AG04450 (cell line): ENCODE results near the gene MACF1. TPM values are rescaled to one million over a fixed set of nuclear protein-coding genes. Genes with fewer than 3 reads are reported as not detected.

Source experiments
- CTCF ChIA-PET: fragments of 300-600, 350-600 bp; formaldehyde crosslinking; extraction: SDS; loops from one replicate; lab custom pipeline; 2022; ENCODE audit warnings: antibody characterized with exemption, inconsistent platforms; lab: Charles Lee
- POLR2A ChIA-PET: fragments of 350-600 bp; formaldehyde crosslinking; extraction: SDS; loops from one replicate; lab custom pipeline; 2021; ENCODE audit warnings: antibody characterized with exemption, inconsistent platforms; lab: Yijun Ruan, JAX
- DNase-seq: peaks from one replicate; pipeline ENCODE4 v3.0.0-alpha.2; 2011; ENCODE audit warnings: low read depth, low spot score
- H3K27ac ChIP-seq: one replicate; pipeline ENCODE4 v1.5.1; 2012; ENCODE audit warnings: low read depth, low read length, control low read depth
- H3K27me3 ChIP-seq: one replicate; pipeline ENCODE4 v1.6.0; 2012; ENCODE audit warnings: low read length; ENCODE audit not compliant: control insufficient read depth, insufficient read depth
- H3K4me3 ChIP-seq: 2 replicates; pipeline ENCODE4 v1.5.1; 2011; ENCODE audit warnings: mild to moderate bottlenecking, low read depth, low read length, control low read depth
- H3K9me3 ChIP-seq: 2 replicates; pipeline ENCODE4 v1.5.1; 2012; ENCODE audit warnings: low read length; ENCODE audit not compliant: control insufficient read depth, insufficient read depth
- polyA minus RNA-seq: library from RNA; depleted of rRNA, polyadenylated mRNA; stranded (reverse); fragments of >200 nt; gene quantifications from 2 replicates; pipeline ENCODE4 v1.2.3, GENCODE V29; 2011; rRNA and poly(A)+ RNA removed
- polyA plus RNA-seq: library from polyadenylated mRNA; depleted of rRNA; stranded (reverse); fragments of >200 nt; gene quantifications from 2 replicates; pipeline ENCODE4 v1.2.3, GENCODE V29; 2011; rRNA removed
- TF ChIP-seq, protein P1 (sequence below): IDR thresholded peaks from 2 replicates; pipeline ENCODE4 v1.5.1; 2011; ENCODE audit warnings: low read depth, low read length, control low read depth, inconsistent platforms

The MACF1 gene
- polyA plus RNA-seq (118 and 121 TPM in 2 replicates), polyA minus RNA-seq (470 and 541 TPM in 2 replicates)

GRCh38 chr1:39204441-39205081 is at the start of gene MACF1:
Gene MACF1 (plus strand): TSS chr1:39204695. CDS start chr1:39205023, 328 bp downstream.
- Histone ChIP-seq H3K27me3 (no peaks in the 10 kb centered on the region), H3K27ac (peak within 1 kb of the TSS; percentile 97), H3K9me3 (no peaks in the 10 kb centered on the region), H3K4me3 (peak within 1 kb of the TSS; percentile 74)
- ChIA-PET CTCF (interaction anchor here (0.8 to 4.6 kb wide), 14 partner anchors 9 to 334 kb away, joined by 3 to 51 read pairs (median 5); no protein-coding TSS in a partner anchor), POLR2A (interaction anchor here (0.9 to 2.0 kb wide), 10 partner anchors 9 to 207 kb away, joined by 3 to 9 read pairs (median 4); no protein-coding TSS in a partner anchor)
- TF ChIP-seq, protein P1, sequence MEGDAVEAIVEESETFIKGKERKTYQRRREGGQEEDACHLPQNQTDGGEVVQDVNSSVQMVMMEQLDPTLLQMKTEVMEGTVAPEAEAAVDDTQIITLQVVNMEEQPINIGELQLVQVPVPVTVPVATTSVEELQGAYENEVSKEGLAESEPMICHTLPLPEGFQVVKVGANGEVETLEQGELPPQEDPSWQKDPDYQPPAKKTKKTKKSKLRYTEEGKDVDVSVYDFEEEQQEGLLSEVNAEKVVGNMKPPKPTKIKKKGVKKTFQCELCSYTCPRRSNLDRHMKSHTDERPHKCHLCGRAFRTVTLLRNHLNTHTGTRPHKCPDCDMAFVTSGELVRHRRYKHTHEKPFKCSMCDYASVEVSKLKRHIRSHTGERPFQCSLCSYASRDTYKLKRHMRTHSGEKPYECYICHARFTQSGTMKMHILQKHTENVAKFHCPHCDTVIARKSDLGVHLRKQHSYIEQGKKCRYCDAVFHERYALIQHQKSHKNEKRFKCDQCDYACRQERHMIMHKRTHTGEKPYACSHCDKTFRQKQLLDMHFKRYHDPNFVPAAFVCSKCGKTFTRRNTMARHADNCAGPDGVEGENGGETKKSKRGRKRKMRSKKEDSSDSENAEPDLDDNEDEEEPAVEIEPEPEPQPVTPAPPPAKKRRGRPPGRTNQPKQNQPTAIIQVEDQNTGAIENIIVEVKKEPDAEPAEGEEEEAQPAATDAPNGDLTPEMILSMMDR, result peak; percentile 66
- DNase-seq, result peak; percentile 85

- ChIA-PET POLR2A (interaction anchor here (1.2 kb wide), 1 partner anchor 50 kb away, joined by 3 read pairs; no protein-coding TSS in a partner anchor), CTCF (interaction anchor here (0.9 to 2.6 kb wide), 4 partner anchors 30 to 101 kb away, joined by 3 to 21 read pairs (median 4); no protein-coding TSS in a partner anchor)
- Histone ChIP-seq H3K27ac (no peak overlapping the region), H3K4me3 (no peak overlapping the region), H3K27me3 (no peaks in the 10 kb centered on the region), H3K9me3 (no peaks in the 10 kb centered on the region; the same call in 1 of the 2 replicates)
- TF ChIP-seq, protein P1, result no peak
- DNase-seq, result no peak
Measured at GRCh38 chr1:39157304-39157703, 47.2 kb upstream of the MACF1 start.

DNA sequence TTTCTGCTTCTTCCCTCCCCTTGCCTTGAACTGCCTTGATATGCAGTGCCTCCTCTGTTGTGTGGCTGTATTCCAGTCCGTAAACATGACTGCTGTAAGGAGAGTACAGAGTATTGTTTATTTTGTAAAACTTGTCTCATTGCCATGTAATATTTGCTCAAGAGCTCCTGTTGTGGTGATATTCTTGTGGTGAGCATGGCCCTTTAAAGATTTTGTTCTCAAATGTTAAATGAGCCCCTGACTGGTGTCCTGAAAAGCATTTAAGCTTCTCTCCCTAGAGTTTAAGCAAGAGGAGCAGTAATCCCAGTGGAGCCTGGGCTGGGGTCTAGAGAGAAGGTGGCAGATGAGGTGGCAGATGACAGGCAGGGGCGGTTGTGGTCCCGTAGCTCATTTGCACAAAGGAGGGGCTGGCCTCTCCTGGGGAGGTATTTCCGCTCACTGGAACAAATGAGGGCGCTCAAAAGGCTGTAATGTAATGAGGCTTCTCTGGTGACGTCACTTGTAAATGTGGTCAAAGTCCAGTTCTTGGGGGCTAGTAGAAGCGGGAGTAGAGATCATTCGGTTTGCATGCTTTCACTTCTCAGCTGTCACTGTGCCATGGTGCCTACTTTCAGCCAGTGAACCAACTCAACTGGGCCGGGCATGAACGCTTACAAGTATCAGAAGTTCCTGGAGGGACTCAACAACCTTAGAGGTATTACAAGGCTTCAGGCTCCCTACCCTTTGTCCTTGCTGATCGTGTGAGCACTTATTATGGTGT is 46.0 kb upstream of the MACF1 start:
- Histone ChIP-seq H3K27me3 (no peaks in the 10 kb centered on the region), H3K9me3 (no peaks in the 10 kb centered on the region; the same call in 1 of the 2 replicates), H3K27ac (peak overlapping the region; percentile 74), H3K4me3 (peak overlapping the region; percentile 48)
- no peak for DNase-seq
- TF ChIP-seq, protein P1, result peak; percentile 21; the same call in 1 of the 2 replicates
- CTCF ChIA-PET, result interaction anchor here (0.6 to 2.6 kb wide), 9 partner anchors 13 to 100 kb away, joined by 3 to 21 read pairs (median 5); partner anchors contain the start of gene MACF1
- POLR2A ChIA-PET, result interaction anchor here (0.5 to 1.3 kb wide), 5 partner anchors 16 to 103 kb away, joined by 3 to 8 read pairs (median 3); no protein-coding TSS in a partner anchor

DNA sequence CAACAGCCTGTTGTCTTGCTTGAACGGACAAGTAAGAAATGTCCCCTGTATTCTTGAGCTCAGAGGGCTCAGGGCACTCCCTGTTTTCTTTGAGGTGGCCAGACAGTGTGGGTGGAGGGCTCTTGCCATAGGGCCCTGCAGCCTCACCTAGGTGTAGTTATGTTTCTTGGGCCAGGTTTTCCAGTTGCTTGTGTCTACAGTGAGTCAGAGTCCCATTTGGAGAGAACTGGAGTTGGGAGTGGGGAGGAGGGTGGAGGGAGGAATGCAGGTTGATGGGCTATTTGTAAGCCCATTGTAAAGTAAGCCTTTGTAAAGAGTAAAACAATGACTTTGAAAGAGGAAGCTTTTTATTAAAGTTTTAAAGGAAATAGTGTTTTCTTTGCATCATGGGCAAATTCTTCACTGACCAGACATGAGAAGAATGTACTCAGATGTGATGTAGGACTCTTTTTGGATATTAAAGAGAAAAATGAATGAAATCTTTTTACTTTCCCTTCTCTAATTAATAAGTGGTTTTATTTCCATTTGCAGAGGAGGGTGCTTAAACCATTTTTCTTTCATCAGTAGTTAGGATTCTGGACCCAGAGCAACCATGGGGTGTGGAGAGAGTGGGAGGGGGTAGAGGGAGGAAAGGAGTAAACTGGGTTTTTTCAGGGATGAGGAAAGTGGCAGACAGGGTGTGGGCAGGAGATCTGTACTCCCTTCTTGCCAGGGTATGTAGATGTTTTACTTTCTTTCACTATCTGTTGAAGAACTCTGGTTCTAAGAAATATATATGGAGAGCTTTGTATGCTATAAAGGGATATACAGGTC is 45.1 kb upstream of the MACF1 start:
- CTCF ChIA-PET, result interaction anchor here (1.0 to 1.8 kb wide), 2 partner anchors 33 to 45 kb away, joined by 4 to 5 read pairs; partner anchors contain the start of gene MACF1

More for the DNA sequence above, 45.1 kb upstream of the MACF1 start:
- POLR2A ChIA-PET, result interaction anchor here (0.9 kb wide), 1 partner anchor 14 kb away, joined by 3 read pairs; no protein-coding TSS in a partner anchor
- Histone ChIP-seq H3K27ac (peak overlapping the region; percentile 74), H3K4me3 (peak overlapping the region; percentile 48), H3K27me3 (no peaks in the 10 kb centered on the region), H3K9me3 (no peaks in the 10 kb centered on the region; the same call in 1 of the 2 replicates)
- DNase-seq, result no peak
- TF ChIP-seq, protein P1, result no peak
